ENCODE results near the gene LRRC56. TPM values are rescaled to one million over a fixed set of nuclear protein-coding genes. Genes with fewer than 3 reads are reported as not detected.

The LRRC56 gene
- total RNA-seq, 1 experiment from 2014 or later = 2.1 TPM

DNA sequence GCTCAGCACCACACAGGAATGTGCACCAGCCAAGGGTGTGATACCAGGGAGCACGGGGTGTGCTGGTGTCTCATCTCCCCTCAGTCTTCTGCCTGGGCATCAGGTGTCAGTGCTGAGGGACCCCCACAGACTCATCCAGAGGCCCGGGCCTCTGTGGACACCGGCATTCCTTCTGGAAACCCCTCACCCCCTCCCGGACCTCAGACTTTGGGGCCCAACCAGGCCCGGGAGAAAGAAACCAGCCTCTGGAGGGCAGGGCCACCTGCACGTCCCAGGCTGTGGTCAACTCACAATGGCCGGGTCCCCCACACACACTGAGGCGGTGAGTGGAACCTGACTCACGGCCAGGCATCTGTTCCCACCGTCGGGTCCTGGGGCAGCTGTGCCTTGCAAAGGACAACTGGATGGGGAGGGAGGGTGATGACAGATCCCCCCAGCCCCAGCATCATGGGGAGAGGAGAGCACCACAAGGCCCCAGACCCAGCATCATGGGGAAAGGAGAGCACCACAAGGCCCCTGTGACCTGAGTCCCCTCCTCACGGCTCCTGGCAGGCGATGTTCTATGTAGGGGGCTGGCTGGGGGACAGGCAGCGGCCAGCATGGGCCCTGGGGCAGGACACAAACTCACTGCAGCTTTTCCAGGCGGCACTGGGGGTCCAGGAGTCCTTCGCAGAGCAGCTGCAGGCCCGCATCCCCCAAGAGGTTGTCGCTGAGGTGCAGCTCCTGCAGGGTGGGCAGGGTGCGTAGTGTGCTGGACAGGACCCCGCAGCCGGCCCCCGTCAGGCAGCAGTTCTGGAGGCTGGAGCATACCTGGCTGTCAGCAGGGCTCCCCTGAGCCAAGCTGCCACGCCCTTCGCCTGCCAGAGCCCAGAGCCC lies 37.9 kb upstream of the LRRC56 start:
- peaks cover 31% of the 10 kb centered on the region for H3K36me3 ChIP-seq (ENCODE audit: insufficient read depth, low read length, poor library complexity, severe bottlenecking)
- no peak for DNase-seq (ENCODE audit: low spot score)
- ChIA-PET POLR2A (ENCODE audit: low non-redundant PET) (no interaction called here), CTCF (no interaction called here)
- H3K27ac ChIP-seq (ENCODE audit: low read depth, low read length, poor library complexity, severe bottlenecking) = no peak overlapping the region
- no peaks in the 10 kb centered on the region for H3K27me3 ChIP-seq (replicated peaks; ENCODE audit: insufficient read depth, low read depth, low read length, poor library complexity)
- TF ChIP-seq EZH2 (IDR thresholded peaks at IDR 0.05; ENCODE audit: borderline replicate concordance, low read depth, low read length, poor library complexity, severe bottlenecking) = no peak
- TF ChIP-seq, protein P1, sequence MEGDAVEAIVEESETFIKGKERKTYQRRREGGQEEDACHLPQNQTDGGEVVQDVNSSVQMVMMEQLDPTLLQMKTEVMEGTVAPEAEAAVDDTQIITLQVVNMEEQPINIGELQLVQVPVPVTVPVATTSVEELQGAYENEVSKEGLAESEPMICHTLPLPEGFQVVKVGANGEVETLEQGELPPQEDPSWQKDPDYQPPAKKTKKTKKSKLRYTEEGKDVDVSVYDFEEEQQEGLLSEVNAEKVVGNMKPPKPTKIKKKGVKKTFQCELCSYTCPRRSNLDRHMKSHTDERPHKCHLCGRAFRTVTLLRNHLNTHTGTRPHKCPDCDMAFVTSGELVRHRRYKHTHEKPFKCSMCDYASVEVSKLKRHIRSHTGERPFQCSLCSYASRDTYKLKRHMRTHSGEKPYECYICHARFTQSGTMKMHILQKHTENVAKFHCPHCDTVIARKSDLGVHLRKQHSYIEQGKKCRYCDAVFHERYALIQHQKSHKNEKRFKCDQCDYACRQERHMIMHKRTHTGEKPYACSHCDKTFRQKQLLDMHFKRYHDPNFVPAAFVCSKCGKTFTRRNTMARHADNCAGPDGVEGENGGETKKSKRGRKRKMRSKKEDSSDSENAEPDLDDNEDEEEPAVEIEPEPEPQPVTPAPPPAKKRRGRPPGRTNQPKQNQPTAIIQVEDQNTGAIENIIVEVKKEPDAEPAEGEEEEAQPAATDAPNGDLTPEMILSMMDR (conservative IDR thresholded peaks at IDR 0.05; ENCODE audit: low read depth, low read length) = no peak
- no TSS peak for BruUV-seq (replicated peaks)
- intact Hi-C loops (cut with micrococcal nuclease; ENCODE audit: unreplicated experiment) = no loop called here
- H3K9me3 ChIP-seq (ENCODE audit: low read depth, low read length, poor library complexity, severe bottlenecking) = no peaks in the 10 kb centered on the region
- no peak overlapping the region for H3K4me3 ChIP-seq (ENCODE audit: low read depth, low read length, poor library complexity, severe bottlenecking)
- H3K4me1 ChIP-seq (ENCODE audit: insufficient read depth, low read length, poor library complexity, severe bottlenecking) = peaks cover 5% of the 10 kb centered on the region

DNA sequence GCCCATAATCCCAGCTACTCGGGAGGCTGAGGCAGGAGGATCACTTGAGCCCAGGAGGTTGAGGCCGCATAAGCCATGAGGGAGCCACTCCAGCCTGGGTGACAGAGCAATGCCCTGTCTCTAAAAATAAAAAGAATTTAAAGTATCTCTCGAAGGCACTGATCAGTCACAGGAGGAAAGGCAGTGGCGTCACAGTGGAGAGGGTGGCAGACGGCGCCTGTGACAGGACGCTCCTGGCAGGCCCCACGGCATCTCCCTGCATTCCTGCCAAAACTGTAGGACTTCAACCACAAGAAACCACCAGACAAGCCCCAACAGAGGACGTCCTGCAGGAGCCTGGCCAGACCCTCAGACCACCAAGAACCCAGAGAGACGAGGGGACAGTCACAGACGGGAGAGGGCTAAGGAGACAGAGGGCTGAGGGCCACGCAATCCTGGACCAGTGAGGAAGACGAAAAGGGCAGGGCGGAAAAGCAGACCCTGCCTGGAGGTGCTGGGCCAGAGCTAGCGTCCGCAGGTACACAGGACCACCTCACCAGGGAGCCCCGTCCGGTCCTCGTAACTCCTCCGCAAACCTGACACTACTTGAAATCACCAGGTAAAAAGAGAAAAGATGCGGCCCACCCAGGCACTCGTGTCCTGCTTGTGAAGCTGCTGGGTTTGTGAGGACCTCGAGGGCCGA lies 36.2 kb upstream of the LRRC56 start:
- Histone ChIP-seq H3K4me3 (ENCODE audit: low read depth, low read length, poor library complexity, severe bottlenecking) (no peak overlapping the region), H3K4me1 (ENCODE audit: insufficient read depth, low read length, poor library complexity, severe bottlenecking) (peaks cover 14% of the 10 kb centered on the region), H3K27me3 (replicated peaks; ENCODE audit: insufficient read depth, low read depth, low read length, poor library complexity) (no peaks in the 10 kb centered on the region), H3K9me3 (ENCODE audit: low read depth, low read length, poor library complexity, severe bottlenecking) (no peaks in the 10 kb centered on the region), H3K36me3 (ENCODE audit: insufficient read depth, low read length, poor library complexity, severe bottlenecking) (peaks cover 29% of the 10 kb centered on the region), H3K27ac (ENCODE audit: low read depth, low read length, poor library complexity, severe bottlenecking) (no peak overlapping the region)
- CTCF ChIA-PET = no interaction called here
- POLR2A ChIA-PET (ENCODE audit: low non-redundant PET) = no interaction called here
- no TSS peak for BruUV-seq (replicated peaks)
- DNase-seq (ENCODE audit: low spot score) = no peak
- TF ChIP-seq, protein P1 (conservative IDR thresholded peaks at IDR 0.05; ENCODE audit: low read depth, low read length) = no peak
- no peak for TF ChIP-seq EZH2 (IDR thresholded peaks at IDR 0.05; ENCODE audit: borderline replicate concordance, low read depth, low read length, poor library complexity, severe bottlenecking)
- intact Hi-C loops (cut with micrococcal nuclease; ENCODE audit: unreplicated experiment) = no loop called here

DNA sequence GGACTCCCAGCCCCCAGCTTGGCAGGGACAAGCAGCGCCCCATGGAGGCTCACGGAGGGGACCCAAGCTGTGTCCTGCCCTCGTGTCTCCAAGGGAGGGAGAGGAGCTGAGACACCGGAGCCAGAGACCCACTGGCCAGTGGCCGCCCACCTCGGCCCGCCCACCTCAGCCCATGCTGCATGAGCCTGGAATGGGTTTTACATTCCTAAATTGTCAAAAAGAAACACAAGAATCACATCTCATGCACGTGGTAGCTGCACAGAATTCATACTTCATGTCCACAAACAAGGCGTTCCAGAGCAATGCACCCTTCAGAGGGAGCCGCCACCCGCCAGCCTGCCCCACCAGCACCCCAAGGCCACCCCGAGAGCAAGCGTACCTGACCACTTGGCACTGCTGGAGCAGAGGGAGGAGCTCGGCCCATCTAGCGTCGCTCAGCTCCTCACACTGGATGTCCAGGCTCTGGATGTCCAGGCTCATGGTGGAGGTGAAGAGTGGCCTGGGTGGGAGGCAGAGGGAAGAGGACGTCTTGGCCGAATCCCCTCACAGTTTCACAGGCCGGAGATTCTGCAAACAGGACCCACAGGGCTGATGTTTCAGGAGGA lies 35.5 kb upstream of the LRRC56 start:
- intact Hi-C loops (cut with micrococcal nuclease; ENCODE audit: unreplicated experiment) = no loop called here
- Histone ChIP-seq H3K27me3 (replicated peaks; ENCODE audit: insufficient read depth, low read depth, low read length, poor library complexity) (no peaks in the 10 kb centered on the region), H3K4me3 (ENCODE audit: low read depth, low read length, poor library complexity, severe bottlenecking) (no peak overlapping the region), H3K9me3 (ENCODE audit: low read depth, low read length, poor library complexity, severe bottlenecking) (no peaks in the 10 kb centered on the region), H3K27ac (ENCODE audit: low read depth, low read length, poor library complexity, severe bottlenecking) (no peak overlapping the region), H3K4me1 (ENCODE audit: insufficient read depth, low read length, poor library complexity, severe bottlenecking) (peaks cover 14% of the 10 kb centered on the region), H3K36me3 (ENCODE audit: insufficient read depth, low read length, poor library complexity, severe bottlenecking) (peaks cover 29% of the 10 kb centered on the region)
- DNase-seq (ENCODE audit: low spot score) = no peak
- BruUV-seq (replicated peaks) = no TSS peak
- ChIA-PET CTCF (no interaction called here), POLR2A (ENCODE audit: low non-redundant PET) (no interaction called here)
- TF ChIP-seq, protein P1 (conservative IDR thresholded peaks at IDR 0.05; ENCODE audit: low read depth, low read length) = no peak
- no peak for TF ChIP-seq EZH2 (IDR thresholded peaks at IDR 0.05; ENCODE audit: borderline replicate concordance, low read depth, low read length, poor library complexity, severe bottlenecking)

All from A673 (cell line).